ENCODE measurements around the gene KRT6A. TPM values are rescaled to one million over a fixed set of nuclear protein-coding genes. Genes with fewer than 3 reads are reported as not detected.

KRT6A gene
- polyA plus RNA-seq, 3 donors = not detected

DNA sequence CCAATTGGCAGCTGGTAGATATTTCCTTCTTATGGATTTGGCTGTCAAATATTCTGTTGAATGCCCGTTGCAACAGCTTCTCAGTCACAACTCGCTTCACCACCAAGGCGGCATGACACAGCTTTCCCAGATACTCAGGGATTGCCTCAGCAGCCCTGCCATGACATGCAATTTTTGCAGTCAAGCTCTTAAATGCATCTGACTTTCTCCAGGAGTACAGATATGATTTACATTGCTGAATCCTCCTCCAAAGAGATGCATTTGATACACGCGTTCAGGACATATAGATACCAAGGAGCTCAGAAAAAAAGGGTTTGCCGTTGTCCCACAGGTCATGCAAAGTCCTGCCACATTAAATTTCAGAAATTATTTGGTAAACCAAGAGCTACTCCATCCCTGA lies 20.7 kb upstream of the KRT6A start:
- H3K9me3 Mint-ChIP-seq = peaks cover 5 to 14% (median 9%) of the 10 kb centered on the region in 7 donors
- no peak for DNase-seq

DNA sequence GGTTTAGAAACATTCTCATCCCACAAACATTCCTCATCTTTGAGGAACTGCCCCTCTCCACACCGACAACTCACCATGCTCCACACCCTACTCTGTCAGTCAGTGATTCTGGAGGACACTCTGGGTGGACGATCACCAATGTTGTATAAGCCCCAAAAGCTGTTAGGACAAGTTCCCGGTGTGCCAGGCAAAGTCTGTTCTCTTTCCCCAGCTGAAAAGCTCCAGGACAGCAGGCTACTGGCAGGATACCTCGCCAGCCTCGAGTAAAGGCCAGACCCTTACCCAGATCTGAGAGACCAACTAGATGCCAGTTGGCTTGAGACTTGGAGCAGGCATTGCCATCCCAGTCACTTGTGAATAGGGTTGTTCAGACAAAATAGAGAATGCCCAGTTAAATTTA lies 15.2 kb upstream of the KRT6A start:
- Mint-ChIP-seq H3K9me3 (peaks cover 6 to 18% (median 9%) of the 10 kb centered on the region in 7 donors), H3K27ac (no peak overlapping the region), H3K4me3 (no peak overlapping the region), H3K27me3 (ENCODE audit: low read depth in 3 of 3) (peaks cover 11 to 22% (median 18%) of the 10 kb centered on the region in 3 donors), H3K4me1 (no peaks in the 10 kb centered on the region), H3K36me3 (no peaks in the 10 kb centered on the region)
- Histone ChIP-seq H3K9me3 (replicated peaks in 1 of 2; ENCODE audit: control insufficient read depth in 1 of 2, insufficient read depth in 1 of 2, low read length in 2 of 2) (peaks cover 0 to 8% of the 10 kb centered on the region in 2 donors), H3K4me1 (ENCODE audit: control insufficient read depth in 1 of 2, insufficient read depth in 2 of 2, low read length in 2 of 2) (no peaks in the 10 kb centered on the region), H3K4me2 (replicated peaks; ENCODE audit: extremely low read depth, low read length, poor library complexity, severe bottlenecking) (no peak overlapping the region), H3K27me3 (ENCODE audit: control insufficient read depth in 2 of 2, insufficient read depth in 2 of 2, low read length in 2 of 2) (peaks cover 0 to 4% of the 10 kb centered on the region in 2 donors), H3K79me2 (ENCODE audit: insufficient read depth, low read length) (no peaks in the 10 kb centered on the region), H3K27ac (ENCODE audit: low read depth in 1 of 2, low read length in 2 of 2) (no peak overlapping the region), H3K36me3 (replicated peaks in 1 of 2; ENCODE audit: control insufficient read depth in 1 of 2, insufficient read depth in 2 of 2, low read length in 2 of 2) (no peaks in the 10 kb centered on the region), H3K9ac (ENCODE audit: insufficient read depth, low read length, poor library complexity, severe bottlenecking) (no peak overlapping the region), H3K4me3 (replicated peaks in 1 of 3; ENCODE audit: low read depth in 2 of 3, low read length in 3 of 3) (no peak overlapping the region), H2AFZ (ENCODE audit: insufficient read depth, low read depth, low read length, poor library complexity, severe bottlenecking) (no peak overlapping the region), H4K20me1 (ENCODE audit: insufficient read depth, low read length) (no peaks in the 10 kb centered on the region)
- intact Hi-C loops (cut with micrococcal nuclease) = no loop called here
- TF ChIP-seq, protein P1, sequence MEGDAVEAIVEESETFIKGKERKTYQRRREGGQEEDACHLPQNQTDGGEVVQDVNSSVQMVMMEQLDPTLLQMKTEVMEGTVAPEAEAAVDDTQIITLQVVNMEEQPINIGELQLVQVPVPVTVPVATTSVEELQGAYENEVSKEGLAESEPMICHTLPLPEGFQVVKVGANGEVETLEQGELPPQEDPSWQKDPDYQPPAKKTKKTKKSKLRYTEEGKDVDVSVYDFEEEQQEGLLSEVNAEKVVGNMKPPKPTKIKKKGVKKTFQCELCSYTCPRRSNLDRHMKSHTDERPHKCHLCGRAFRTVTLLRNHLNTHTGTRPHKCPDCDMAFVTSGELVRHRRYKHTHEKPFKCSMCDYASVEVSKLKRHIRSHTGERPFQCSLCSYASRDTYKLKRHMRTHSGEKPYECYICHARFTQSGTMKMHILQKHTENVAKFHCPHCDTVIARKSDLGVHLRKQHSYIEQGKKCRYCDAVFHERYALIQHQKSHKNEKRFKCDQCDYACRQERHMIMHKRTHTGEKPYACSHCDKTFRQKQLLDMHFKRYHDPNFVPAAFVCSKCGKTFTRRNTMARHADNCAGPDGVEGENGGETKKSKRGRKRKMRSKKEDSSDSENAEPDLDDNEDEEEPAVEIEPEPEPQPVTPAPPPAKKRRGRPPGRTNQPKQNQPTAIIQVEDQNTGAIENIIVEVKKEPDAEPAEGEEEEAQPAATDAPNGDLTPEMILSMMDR (IDR thresholded peaks at IDR 0.05) = no peak
- WGBS (ENCODE audit: insufficient coverage) = 92% methylated on average over 5 of the region's 5 CpGs
- DNase-seq = no peak

More for the DNA sequence above, 20.7 kb upstream of the KRT6A start:
- H3K4me1 ChIP-seq (ENCODE audit: control insufficient read depth in 1 of 2, insufficient read depth in 2 of 2, low read length in 2 of 2) = no peaks in the 10 kb centered on the region
- H3K79me2 ChIP-seq (ENCODE audit: insufficient read depth, low read length) = no peaks in the 10 kb centered on the region
- no peaks in the 10 kb centered on the region for H3K36me3 ChIP-seq (replicated peaks in 1 of 2; ENCODE audit: control insufficient read depth in 1 of 2, insufficient read depth in 2 of 2, low read length in 2 of 2)
- no peak overlapping the region for H3K4me3 ChIP-seq (replicated peaks in 1 of 3; ENCODE audit: low read depth in 2 of 3, low read length in 3 of 3)
- no peak overlapping the region for H3K9ac ChIP-seq (ENCODE audit: insufficient read depth, low read length, poor library complexity, severe bottlenecking)
- H4K20me1 ChIP-seq (ENCODE audit: insufficient read depth, low read length) = no peaks in the 10 kb centered on the region
- H3K4me2 ChIP-seq (replicated peaks; ENCODE audit: extremely low read depth, low read length, poor library complexity, severe bottlenecking) = no peak overlapping the region
- no peaks in the 10 kb centered on the region for H3K27me3 ChIP-seq (ENCODE audit: control insufficient read depth in 2 of 2, insufficient read depth in 2 of 2, low read length in 2 of 2)
- WGBS (ENCODE audit: insufficient coverage) = 73% methylated on average over 6 of the region's 6 CpGs
- TF ChIP-seq, protein P1 (IDR thresholded peaks at IDR 0.05) = no peak
- H3K9me3 ChIP-seq (replicated peaks in 1 of 2; ENCODE audit: control insufficient read depth in 1 of 2, insufficient read depth in 1 of 2, low read length in 2 of 2) = peaks cover 0 to 8% of the 10 kb centered on the region in 2 donors
- intact Hi-C loops (cut with micrococcal nuclease) = no loop called here
- Mint-ChIP-seq H3K27ac (no peak overlapping the region), H3K4me1 (no peaks in the 10 kb centered on the region), H3K36me3 (no peaks in the 10 kb centered on the region), H3K4me3 (no peak overlapping the region), H3K27me3 (ENCODE audit: low read depth in 3 of 3) (peaks cover 6 to 11% (median 8%) of the 10 kb centered on the region in 3 donors)
- H2AFZ ChIP-seq (ENCODE audit: insufficient read depth, low read depth, low read length, poor library complexity, severe bottlenecking) = no peak overlapping the region
- H3K27ac ChIP-seq (ENCODE audit: low read depth in 1 of 2, low read length in 2 of 2) = no peak overlapping the region
